ENCODE data around the gene C16orf95.

DNA sequence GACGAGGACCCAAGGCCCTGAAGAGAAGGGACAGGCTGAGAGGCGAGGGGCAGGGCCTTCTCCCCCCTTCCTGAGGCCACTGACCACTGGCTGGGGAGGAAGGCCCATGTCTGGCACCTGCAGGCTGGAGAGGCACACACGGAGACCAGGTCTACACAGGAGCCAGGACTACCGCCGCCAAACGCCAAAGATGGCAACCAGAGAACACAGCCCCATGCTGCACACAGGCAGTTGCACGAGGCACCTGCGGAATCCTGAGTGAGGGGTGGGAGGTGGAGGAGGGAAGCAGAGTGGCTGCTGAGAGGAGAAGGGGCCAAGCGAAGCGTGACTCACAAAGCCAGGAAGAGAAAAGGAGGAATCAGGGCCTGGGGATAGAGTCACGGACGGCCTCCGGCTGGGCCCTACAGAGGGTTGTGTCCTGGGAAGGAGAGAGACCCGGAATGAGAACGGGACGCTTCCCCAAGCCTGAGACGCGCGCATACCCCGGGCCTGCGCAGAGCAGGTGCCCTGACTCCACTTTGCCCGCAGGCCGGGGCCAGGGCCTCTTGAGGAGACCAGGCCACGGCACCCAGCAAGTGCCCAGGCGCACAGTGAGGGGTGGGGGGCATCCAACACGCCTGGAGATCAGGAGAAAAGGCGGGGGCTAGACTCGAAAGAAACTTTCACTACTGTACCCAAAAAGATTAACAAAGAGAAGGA is 28.7 kb upstream of the C16orf95 start:
- TF ChIP-seq, protein P1, sequence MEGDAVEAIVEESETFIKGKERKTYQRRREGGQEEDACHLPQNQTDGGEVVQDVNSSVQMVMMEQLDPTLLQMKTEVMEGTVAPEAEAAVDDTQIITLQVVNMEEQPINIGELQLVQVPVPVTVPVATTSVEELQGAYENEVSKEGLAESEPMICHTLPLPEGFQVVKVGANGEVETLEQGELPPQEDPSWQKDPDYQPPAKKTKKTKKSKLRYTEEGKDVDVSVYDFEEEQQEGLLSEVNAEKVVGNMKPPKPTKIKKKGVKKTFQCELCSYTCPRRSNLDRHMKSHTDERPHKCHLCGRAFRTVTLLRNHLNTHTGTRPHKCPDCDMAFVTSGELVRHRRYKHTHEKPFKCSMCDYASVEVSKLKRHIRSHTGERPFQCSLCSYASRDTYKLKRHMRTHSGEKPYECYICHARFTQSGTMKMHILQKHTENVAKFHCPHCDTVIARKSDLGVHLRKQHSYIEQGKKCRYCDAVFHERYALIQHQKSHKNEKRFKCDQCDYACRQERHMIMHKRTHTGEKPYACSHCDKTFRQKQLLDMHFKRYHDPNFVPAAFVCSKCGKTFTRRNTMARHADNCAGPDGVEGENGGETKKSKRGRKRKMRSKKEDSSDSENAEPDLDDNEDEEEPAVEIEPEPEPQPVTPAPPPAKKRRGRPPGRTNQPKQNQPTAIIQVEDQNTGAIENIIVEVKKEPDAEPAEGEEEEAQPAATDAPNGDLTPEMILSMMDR (IDR thresholded peaks at IDR 0.05) = no peak
- TF ChIP-seq POLR2A (IDR thresholded peaks at IDR 0.05) (no peak), POLR2AphosphoS5 (IDR thresholded peaks at IDR 0.05) (no peak)

All from prostate gland (tissue), 2 donors.